GM12872 (cell line): ENCODE measurements around the gene ARMC12.

Source experiments
- TF ChIP-seq, protein P1 (sequence below): IDR thresholded peaks from 3 replicates; pipeline ENCODE4 v1.5.1; 2011; ENCODE audit warnings: low read depth, mild to moderate bottlenecking, low read length, moderate library complexity; ENCODE audit not compliant: insufficient read depth

The ARMC12 gene

DNA sequence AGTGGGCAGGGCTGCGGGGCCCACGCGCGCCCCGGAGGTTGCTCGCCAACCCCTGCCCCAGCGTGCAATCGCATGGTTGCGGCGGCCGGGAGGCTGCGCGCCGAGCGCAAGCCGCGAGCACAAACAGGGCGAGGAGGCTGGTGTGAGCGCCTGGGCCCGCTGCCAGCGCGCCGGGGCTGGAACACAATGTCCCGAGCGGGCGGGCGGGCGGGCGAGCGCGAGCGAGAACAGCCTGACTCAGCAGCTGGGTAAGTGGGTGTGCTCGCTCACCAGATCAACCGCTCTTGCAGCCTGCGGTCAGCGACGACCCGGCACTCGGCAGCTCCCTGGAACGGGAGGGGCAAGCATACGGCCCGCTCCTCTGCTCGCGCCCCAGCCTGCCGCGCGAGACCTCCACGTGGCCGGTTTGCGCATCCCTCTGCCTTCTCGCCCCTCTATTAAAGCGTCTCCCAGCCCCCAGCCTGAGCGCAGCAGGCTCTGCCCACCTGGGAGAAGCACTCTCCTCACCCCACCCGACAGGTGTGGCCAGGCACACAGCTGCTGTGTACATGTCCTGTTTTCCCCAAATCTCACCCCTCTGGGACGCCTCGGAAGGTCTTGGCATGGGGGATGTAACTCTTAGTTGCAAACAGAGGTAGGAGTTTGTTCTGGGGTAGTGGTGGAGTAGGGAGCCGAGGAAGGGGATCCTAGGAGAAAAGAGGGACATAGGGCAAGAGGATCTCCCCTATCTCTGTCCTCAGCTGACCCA, 8.7 kb upstream of the ARMC12 start:
- TF ChIP-seq, protein P1, sequence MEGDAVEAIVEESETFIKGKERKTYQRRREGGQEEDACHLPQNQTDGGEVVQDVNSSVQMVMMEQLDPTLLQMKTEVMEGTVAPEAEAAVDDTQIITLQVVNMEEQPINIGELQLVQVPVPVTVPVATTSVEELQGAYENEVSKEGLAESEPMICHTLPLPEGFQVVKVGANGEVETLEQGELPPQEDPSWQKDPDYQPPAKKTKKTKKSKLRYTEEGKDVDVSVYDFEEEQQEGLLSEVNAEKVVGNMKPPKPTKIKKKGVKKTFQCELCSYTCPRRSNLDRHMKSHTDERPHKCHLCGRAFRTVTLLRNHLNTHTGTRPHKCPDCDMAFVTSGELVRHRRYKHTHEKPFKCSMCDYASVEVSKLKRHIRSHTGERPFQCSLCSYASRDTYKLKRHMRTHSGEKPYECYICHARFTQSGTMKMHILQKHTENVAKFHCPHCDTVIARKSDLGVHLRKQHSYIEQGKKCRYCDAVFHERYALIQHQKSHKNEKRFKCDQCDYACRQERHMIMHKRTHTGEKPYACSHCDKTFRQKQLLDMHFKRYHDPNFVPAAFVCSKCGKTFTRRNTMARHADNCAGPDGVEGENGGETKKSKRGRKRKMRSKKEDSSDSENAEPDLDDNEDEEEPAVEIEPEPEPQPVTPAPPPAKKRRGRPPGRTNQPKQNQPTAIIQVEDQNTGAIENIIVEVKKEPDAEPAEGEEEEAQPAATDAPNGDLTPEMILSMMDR = no peak

DNA sequence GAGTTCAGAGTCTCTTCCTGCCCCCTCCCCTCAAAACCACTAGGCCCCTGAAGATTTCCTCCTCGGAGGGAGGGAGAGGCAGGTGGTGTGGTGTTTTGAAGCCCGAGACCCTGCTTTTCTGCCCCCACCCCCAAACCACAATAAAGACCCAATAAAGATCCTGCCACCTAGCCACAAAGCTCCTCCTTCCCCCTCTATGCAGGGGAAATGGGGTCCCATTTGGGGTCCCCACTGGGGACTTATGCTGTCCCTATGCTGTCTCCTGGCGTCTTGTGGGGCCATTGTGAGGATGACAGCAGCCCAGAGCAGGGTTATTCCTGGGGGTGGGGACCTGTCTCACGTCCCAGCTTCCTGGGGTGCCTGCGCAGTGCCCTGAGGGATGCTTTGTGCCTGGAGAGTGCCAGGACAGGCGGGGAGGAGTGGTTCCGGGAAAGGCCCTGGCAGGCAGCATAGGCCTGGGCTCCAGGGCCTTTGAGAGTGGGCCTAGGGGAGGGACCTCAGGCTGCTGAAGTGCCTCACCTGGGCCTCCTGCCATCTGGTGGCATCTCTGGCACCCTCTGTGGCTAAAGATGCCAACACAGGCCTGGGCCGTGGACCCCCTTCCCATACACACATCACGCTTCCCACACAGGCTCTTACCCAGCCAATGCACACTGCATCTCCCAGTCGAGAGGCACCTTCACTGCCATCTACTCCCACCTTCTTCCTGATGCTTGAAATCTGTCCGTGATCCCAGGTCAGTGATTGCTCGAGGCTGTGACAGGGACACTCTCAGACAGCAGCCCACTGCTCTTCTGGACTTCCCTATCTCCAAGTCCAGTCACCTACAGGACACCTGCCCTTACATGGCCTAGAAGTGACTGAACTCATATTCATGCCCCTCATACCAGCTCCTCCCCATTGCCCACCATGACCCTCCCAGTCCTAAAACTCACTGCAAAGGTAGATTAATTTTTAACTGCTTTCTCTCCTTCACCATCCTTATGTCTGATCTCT, 7.9 kb upstream of the ARMC12 start:
- TF ChIP-seq, protein P1 = 0 out of 3 replicates have a peak, but pooled peaks have one; percentile 19

DNA sequence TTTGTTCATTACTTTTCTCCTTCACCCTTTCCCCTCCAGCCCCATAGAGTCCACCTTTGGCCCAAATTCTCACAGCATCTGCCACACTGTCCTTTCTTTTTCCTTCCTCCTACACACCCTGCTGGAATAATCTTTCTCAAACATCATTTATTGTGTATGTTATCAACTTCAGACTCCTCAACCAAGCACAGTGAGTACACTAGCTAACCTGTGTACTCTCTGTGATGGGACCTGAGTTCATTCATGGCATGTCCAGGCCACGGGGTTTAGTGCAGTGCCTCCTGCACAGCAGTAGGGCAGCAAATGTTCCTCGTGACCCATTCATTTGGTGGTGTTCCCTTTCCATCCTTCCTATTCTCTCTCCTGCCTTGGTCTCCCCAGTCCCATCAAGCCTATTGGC, 7.1 kb upstream of the ARMC12 start:
- TF ChIP-seq, protein P1 = no peak

DNA sequence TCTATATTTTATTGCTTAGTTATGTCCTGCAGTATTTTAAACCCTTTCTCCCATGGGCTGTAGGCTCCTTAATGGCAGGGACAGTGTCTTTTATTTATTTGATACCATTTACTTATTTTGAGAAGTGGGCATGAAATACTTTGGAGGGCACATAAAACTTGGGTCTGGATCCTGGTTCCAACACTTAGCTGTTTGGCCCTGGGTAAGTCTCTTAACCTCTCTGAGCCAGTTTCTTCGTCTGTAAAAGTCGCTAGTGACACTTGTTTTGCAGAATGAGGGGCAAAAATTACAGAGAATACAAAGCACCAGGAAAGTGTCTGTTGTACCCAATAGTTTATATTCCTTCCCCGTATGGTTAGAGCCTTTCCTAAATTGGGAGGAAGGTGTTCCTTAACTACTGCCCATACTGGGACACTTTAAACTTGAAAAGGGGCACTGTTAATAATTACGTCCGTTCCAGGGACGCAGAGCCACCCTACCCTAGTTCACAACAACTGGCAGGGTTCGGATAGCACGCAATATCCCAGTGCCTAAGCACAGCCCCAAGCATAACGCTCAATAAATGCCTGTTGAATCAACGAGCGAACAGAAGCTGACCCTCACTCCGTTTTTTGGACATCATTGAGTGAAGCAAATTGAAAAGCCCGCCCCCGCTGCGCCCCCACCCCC, 6.0 kb upstream of the ARMC12 start:
- TF ChIP-seq, protein P1 = no peak

DNA sequence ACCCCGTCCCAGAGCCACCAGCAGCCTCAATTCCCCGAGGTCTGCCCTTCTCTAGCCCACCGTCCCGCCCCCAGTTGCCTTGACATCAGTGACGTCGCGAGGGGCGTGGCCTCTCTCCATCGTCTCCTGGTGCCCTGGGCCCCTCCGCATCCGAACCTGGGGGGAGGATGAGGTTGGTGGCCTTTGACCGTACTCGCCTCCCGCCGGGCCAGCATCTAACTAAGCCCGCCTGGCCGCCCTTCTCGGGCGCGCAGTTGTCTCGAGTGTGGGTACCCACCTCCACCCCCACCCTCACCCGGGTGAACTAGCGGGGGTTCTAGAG, 5.5 kb upstream of the ARMC12 start:
- TF ChIP-seq, protein P1 = no peak

DNA sequence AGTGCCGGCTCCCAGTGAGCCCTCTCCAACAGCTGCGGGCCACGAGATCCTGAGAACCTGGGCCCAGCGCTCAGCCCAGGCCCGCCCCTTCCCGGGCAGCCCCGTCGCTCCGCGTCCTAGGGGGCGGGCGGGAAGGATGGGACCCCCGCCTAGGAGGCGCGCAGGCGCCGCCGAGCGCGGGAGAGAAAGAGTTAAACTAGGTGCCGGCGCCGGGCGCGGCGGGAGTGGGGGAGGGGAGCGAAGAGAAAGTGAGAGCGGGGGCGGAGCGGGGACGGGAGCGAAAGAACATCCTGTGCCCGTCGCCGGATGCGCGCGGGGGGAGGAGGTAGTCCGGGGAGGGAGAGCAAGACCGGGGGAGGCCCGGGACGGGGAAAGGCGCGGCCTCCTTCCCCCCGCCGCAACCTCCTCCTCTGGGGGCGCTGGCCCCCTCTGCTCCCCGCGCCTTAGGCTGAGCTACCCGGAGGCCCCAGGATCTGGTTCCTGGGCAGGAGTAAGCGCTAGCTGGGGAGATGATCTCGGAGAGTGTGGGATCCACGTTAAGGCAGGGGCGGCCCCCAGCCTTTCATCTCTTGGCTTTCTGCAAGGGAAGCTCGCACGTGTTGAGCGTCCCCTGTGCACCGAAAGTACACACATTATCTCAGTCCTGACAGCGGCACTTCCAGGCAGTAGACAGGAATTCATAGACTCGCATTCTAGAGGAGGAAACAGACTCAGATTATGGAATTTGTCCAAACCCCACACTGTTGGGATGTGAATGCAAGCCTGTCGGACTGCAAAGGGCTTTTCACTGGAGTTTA, 4.9 kb upstream of the ARMC12 start:
- TF ChIP-seq, protein P1 = no peak

DNA sequence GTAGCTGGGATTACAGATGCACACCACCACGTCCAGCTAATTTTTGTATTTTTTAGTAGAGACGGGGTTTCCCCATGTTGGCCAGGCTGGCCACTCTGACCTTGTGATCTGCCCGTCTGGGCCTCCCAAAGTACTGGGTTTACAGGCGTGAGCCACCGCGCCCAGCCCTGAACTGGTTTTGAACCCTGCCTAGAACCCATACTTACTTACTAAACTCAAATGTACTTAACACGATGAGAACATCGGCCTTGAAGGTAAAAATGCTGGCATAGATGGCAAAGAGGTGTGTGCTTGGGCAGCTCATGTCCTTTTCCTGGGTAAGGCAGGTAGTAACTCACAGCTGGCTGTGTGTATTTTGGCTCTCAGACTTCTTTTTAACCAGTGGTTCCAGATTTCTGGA, 3.2 kb upstream of the ARMC12 start:
- TF ChIP-seq, protein P1 = no peak
